HG02943 (cell line): ENCODE results near the gene ULK4.
"Not testable (repeated sequence)": the region's sequence is repeated elsewhere in the genome, so short reads cannot be mapped to it uniquely, and the experiment has no call there.

Experiments
- ATAC-seq: cut with Tn5 transposase; IDR thresholded peaks from one replicate; pipeline ENCODE4 v1.9.1; 2021; ENCODE audit warnings: mild to moderate bottlenecking, low read depth, moderate library complexity; ENCODE audit not compliant: unreplicated experiment

ULK4 gene

DNA sequence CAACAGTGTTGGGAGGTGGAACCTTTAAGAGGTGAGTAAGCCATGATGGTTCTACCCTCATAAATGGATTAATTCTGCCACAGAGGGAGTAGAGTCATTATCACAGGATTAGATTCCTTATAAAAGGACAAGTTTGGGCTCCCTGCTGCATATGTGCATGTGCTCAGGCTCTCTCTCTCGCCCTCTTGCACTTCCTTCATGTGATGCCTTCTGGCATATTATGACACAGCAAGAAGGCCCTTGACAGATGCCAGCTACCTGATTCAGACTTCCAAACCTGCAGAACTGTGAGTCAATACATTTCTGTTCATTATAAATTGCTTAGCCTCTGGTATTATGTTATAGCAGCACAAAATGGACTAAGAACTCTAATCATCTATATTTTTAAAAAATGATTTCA lies 557.3 kb downstream of the ULK4 start:
- no peak for ATAC-seq

DNA sequence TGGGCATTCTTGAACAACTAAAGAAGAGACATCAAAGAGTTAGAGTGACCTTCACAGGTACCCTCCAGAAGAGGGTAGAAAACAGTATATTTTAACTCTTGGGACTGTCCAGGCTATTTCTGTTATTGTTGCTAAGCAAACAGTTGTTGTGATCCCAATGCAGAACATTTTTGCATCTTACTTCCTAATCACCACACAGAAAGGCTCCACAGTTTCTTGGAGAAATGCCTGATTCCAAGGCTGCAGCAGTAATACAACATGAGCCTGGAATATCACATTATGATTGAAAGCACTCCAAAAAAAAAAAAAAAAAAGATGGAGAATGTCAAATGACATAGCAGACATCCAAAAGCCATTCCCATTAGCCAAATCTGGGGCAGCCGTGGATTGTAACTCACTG lies 567.0 kb downstream of the ULK4 start:
- no peak for ATAC-seq

DNA sequence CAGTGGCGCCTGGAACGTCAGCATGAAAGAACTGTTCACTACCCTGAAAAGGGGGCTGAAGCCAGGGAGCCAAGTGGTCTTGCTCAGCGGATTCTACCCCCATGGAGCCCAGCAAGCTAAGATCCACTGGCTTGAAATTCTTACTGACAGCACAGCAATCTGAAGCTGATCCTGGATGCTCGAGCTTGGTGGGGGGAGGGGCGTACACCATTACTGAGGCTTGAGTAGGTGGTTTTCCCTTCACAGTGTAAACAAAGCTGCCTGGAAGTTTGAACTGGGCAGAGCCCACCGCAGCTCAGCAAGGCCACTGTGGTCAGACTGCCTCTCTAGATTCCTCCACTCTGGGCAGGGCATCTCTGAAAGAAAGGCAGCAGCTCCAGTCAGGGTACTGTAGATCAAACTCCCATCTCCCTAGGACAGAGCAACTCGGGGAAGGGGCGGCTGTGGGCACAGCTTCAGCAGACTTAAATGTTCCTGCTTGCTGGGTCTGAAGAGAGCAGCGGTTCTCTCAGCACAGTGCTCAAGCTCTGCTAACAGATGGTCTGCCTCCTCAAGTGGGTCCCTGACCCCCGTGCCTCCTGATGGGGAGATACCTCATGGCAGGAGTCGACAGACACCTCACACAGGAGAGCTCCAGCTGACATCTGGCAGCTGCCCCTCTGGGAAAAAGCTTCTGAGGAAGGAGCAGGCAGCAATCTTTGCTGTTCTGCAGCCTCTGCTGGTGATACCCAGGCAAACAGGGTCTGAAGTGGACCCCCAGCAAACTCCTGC lies 591.0 kb downstream of the ULK4 start:
- not testable (repeated sequence) for ATAC-seq

DNA sequence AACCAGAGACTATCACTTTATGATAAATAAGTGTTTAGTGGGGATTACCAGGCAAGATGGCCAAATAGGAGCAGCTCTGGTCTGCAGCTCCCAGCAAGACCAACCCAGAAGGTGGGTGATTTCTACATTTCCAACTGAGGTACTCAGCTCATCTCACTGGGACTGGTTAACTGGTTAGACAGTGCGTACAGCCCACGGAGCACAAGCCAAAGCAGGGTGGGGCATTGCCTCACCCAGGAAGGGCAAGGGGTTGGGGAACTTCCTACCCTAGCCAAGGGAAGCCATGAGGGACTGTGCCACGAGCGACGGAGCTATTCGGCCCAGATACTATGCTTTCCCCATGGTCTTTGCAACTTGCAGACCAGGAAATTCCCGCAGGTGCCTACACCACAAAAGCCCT lies 591.6 kb downstream of the ULK4 start:
- no peak for ATAC-seq

DNA sequence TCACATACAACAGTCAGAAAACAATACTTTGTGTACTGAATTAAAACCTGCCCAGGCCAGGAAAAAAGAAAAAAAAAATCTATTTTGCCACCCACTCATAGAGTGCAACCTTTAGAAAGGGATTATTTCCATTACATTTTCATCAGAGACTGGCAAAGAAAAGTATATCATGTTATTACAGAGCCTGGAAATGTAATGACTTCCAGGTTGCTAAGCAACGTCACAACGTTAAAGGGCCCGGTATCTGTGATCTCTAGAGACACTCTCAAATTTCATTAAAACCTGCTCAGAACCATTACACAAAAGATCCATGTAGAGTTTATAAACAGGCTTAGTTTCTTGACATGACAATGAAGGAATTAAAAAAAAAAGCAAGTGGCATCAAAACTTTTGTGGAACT lies 592.1 kb downstream of the ULK4 start:
- no peak for ATAC-seq

DNA sequence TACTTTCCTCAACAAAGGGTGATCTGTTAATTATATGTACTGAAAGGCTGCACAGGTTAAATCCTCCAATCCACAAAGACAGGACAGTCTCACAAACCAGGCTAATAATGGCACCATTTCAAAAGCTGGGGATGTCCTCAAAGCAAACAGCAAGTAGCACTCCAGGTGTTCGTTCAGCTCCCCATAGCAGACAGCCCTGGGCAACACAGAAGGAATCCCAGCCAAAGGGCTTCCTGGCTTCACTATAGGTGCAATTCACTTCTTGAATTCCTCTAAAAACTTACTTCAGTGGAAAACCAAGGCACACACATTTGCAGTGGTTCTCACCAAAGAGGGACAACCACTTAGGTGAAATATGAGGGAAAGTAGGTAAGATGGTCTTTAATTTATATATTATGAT lies 595.9 kb downstream of the ULK4 start:
- no peak for ATAC-seq

DNA sequence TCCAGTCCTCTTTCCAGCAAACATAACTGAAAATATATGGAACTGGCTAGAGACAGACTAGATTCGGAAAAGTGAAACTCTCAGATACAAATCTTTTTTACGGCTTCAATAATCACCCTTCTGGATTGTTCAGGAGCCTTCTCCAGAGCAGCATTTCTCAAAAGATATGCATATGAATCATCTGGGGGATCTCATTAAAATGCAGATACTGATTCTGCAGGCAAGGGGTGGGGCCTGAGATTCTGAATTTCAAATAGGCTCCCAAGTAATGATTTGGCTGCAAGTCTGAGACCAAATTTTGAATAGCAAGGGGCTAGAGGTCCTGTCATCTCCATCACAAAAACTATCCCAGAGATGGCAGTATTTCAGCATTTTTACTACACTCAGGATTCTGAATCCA lies 597.2 kb downstream of the ULK4 start:
- no peak for ATAC-seq

DNA sequence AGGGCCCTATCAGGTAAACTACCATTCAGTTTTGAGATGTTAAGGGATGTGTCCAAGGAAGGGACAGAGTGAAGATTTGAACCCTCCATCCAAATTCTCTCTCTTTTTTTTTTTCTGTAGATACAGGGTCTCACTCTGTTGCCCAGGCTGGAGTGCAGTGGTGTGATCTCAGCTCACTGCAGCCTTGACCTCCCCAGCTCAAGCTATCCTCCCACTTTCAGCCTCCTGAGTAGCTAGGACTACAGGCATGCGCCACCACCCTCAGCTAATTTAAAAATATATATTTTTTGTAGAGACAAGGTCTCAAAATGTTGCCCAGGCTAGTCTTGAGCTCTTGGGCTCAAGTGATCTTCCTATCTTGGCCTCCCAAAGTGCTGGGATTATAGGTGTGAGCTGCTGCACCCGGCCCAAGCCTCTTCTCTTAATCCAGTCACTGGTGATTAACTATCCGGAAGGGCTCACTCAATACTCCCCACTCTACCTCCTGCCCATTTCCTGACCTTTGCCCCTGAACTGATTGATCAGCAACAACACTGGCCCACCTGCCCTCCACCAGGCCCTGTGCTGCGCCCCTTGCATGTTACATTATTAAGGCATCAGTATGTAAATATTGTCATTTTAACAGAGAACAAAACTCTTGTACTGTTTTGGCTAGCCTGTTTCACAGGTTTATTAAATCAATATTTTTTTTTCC lies 597.9 kb downstream of the ULK4 start:
- no peak for ATAC-seq

DNA sequence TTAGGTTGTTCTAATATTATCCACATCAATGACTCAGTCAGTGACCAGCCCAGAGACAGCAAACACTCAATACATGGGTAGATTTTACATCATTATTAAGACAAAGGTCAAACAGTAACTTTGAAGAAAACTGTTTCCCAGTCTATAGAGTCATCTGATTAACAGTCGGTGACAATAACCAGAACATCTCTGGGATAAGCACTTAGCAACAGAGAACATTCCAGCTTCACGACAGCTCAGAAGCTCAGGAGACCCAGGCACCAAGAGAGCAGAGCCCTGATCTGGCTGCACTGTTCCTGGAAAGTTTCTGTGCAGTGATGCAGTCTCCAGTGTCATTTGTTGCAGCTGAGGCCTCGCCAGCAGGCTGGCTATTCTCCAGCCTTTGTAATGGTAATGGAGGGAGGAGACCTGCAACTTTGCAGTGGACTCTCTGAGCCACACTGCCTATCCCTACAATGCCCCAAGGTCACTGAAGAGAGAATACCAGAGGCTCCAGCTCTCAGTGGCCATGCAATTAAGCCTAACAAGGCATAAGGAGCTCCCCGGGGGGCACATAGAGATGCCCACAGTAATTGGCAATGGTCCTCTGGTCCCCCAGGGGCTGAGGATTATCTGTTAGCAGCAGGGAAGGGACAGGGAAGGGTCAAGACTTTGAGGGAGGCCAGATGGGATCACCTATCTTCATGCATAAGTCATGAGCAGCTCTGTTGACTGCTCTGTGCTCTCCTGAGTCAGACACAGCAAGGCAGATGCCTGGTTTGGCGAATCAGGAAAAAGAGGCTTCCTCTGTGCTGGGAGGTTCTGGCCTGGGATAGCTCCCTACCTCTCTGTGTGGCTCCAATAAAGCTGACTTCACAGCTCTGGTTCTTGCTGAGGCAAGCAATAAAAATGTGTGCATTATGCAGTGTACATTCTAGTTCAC lies 599.0 kb downstream of the ULK4 start:
- ATAC-seq = no peak

DNA sequence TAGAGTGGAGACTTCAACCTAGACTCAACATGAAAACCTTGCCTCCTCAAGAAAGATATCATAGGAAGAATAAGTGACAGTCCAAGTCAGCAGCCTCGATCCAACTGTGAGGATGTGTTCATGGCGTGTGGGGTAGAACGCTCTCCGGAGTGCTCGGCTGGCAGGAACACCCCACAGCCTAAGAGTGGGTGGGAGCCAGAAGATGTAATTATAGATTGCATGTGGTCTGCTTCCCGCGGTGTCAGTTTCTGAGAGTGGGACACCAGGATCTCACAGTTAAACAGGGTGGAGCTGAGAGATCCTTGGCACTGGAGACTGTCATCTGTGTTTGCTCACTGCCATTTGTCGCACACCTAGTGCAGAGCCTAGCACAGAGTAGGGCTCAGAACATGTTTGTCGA lies 604.6 kb downstream of the ULK4 start:
- no peak for ATAC-seq

DNA sequence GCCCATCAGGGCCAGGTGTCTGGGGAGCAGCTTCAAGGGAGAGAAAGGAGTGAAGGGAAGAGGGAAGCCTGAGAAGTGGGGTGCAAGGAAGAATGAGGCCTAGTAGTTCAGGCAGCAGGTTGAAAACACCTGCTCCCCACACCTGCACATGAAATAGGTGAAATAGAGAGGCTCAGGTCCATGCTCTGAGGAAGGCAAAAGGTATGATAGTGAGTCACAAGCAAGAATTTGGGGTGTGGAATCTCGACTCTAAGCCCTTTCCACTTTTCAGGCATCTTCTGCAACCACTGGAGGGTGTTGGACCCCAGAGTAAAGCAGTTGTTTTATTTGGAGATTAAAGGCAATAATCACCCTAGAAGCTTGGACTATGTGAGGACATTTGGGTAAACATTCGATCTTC lies 605.1 kb downstream of the ULK4 start:
- no peak for ATAC-seq

DNA sequence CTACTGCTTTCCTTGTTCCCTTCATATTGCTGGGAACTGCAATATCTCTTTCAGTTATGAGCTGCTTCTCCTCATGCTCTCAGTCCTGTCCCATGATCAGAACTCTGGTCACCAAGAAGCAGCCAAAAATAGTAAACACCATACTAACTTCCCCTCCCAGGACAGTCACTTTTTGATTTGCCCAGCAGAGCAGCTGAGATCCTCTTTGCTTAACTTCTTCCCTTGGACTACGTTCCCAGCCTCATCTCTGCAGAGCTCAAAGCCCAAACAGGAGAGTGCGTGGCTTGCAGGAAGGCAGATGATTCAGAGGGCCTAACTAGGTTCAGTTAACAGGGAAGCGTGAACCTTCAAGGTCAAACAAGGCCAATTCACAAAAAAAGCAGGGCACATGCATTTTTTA lies 609.4 kb downstream of the ULK4 start:
- ATAC-seq = no peak

DNA sequence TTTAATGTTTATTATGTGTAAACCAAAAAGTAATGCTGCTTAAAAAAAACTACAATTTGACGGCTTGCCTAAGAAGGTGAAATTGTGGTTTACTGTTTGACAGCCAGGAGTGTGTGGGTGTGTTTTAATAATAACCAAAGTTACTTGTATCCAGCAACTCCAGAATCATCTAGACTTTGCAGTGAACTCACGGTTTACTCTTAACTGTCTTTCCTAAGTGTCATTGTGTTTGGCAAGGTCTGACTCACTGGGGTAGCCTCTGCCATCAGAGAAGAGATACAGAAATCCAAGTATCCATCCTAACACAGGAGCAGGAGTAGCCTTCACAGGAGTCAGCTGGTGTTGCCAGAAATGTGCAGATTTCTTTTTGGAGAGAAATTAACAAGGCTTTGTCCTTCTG lies 611.5 kb downstream of the ULK4 start:
- no peak for ATAC-seq

DNA sequence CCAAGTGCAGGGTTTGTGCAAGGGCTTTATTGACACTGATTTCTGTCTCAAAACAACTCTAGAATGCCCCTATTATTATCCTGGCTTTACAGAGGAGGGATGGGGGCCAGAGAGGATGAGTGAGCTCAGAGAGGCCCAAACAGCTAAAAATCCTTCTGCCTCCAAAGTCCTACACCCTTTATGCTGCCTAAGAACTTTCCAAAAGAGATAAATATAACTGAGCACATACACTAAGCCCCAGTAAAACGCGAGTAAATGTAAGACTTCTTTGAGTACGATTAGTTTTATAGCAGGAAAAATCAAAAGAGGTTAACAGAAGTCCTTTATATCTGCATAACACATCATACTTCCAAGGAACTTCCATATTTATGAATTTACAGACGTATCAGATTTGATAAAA lies 613.5 kb downstream of the ULK4 start:
- no peak for ATAC-seq

DNA sequence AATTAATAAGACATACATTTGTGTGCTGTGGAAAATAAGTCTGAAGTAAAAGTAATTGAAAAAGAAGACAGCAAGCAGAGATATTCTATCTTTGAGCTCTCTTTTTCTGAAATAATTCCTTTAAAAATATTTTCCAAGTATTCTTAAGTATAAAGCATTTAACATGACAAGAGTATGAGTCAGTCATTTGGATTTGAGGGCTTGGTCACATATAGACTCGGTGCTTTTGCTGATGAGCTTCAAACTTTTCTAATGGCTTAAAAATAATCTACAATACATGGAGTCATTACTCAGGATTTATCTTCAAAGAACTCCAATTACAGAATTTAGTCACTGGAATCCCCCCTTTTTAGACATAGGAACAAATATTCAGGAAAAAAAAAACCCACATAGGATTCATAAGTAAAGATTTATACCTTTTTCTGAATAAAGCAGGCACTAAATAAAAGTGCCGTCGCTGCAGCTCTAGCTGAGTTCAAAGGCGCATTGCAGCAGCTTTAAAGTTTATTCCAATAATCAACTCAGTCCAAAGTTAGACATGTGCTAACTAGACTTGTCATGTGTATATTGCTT lies 615.1 kb downstream of the ULK4 start:
- ATAC-seq = no peak

DNA sequence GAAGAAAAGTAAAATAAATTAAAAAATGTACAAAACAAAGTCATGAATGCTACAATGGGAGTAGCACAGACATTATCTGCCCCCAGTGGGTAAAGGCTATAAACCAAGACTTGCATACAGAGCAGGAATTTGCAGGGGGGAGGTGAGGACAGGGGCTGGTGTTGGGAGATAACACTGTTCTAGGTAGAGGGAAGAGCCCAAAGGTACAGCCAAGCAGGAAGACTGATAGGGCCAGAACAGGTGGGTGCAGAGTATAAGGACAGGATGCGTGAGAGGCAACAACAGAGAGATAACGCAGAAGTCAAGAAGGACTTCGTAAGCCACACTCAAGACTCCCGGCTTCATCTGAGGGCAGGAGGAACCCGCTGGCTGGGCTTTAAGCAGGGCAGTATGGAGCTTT lies 616.1 kb downstream of the ULK4 start:
- ATAC-seq = no peak

DNA sequence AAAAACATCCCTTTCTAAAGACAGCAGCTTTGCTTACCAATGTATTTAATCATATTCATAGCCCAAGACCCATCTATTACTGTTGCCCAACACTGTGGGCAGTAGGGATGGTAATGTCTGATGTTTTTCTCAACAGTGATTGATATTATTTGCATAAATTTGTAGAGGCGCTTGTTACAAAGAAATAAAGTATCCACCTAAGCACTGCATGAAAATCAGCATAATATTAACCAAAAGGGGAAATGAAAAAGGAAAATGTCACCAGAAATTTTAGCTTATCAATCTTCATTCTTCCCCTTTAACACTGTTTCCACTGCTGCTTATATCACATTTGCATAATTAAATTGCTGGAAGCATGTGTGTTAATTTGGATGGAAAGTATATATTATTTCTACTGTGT lies 622.1 kb downstream of the ULK4 start:
- ATAC-seq = no peak

DNA sequence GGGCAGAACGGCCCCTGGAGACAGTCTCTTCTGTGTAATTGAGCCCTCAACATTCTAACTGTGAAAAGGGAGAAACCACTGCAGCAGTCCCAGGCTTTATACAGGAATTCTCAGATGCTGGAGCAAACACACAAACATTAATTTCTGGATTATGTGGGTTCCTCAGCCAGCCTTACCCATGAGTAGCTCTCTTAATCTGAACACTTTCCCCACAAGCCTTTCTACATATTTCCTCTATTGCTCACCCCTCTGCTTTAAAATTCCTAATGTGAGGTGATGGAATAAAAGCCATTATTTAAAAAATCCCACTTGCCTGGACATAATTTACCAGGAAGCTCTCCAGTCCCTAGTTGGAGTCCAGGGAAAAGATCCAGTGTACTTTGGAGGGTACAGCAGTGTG lies 623.6 kb downstream of the ULK4 start:
- ATAC-seq = no peak

DNA sequence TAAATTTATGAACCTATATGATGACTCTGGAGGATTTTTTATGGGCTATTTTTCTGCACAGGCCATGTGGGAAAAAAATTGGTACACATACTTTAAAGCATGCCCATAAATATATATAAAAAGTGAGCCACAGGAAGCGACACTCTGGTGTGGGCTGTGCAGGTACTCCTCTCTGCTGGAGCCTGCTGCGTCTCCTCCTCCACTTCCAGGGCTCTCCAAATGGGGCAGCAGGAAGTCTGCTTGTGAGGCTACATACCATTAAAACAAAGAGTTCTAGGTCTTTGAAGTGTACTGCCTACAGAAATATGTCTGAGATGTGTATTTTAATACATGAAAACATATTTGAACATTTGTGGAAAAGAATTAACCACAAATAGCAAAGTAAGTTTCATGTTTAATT lies 627.5 kb downstream of the ULK4 start:
- no peak for ATAC-seq

DNA sequence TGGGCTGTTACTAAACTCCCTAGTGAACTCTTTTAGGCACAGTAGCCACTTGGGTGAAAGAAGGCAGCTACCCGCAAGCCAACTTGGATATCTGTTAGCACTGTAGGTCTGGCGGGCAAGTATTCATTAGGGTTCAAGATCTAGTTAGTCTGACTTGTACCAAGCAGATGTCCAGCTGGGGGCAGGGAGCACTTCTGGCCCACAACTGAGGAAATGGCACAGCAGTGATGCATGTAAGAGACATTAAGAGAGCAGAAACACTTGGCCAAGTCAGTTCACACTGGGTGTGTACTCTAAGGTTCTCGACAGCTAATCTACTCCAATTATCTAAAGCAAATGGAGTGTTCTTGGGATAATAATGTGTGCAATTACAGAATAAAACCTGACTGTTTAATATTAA lies 630.9 kb downstream of the ULK4 start:
- ATAC-seq = no peak

DNA sequence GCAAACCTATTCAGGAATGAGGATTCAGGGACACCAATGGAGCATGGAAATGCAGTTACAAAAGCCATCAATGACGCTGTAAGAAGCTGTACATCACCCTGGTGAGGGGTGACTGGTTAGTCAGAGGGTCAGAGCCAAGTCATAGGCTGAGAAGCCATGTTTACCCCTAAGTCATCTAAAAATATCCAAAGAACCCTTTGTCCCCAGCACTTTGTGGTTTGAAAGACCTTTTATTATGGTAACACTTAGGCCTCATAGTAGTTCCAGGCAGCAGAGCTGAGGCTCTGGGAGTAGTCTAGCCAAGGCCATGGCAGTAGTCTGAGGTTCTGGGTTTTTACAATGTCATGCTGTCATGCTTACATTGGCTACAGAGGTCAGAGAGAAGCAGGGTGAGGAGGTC lies 631.4 kb downstream of the ULK4 start:
- ATAC-seq = no peak
